Measurements from ENCODE around the gene DST. TPM values are rescaled to one million over a fixed set of nuclear protein-coding genes. Genes with fewer than 3 reads are reported as not detected.

DST gene
- total RNA-seq, 2 experiments from 2014 or later: 5.7 to 6.2 TPM

GRCh38 chr6:56658326-56658725, 15.6 kb upstream of the DST start:
- Mint-ChIP-seq H3K4me1 (ENCODE audit: low read depth) (no peaks in the 10 kb centered on the region), H3K9me3 (no peaks in the 10 kb centered on the region), H3K27me3 (no peaks in the 10 kb centered on the region), H3K4me3 (no peak overlapping the region), H3K36me3 (no peaks in the 10 kb centered on the region), H3K27ac (no peak overlapping the region)
- ChIA-PET POLR2A (no interaction called here), CTCF (no interaction called here)
- intact Hi-C loops (cut with micrococcal nuclease): no loop called here
- DNase-seq: no peak

- CTCF ChIA-PET: no interaction called here
- H3K9me3 Mint-ChIP-seq: no peaks in the 10 kb centered on the region
Observed at GRCh38 chr6:56657354-56657753, 14.7 kb upstream of the DST start.

GRCh38 chr6:56656466-56656865, 13.8 kb upstream of the DST start:
- H3K4me1 Mint-ChIP-seq (ENCODE audit: low read depth): no peaks in the 10 kb centered on the region
- DNase-seq: no peak
- H3K4me3 Mint-ChIP-seq: no peak overlapping the region
- H3K9me3 Mint-ChIP-seq: no peaks in the 10 kb centered on the region
- no peaks in the 10 kb centered on the region for H3K27me3 Mint-ChIP-seq
- H3K27ac Mint-ChIP-seq: no peak overlapping the region
- ChIA-PET CTCF (no interaction called here), POLR2A (no interaction called here)
- no peaks in the 10 kb centered on the region for H3K36me3 Mint-ChIP-seq
- intact Hi-C loops (cut with micrococcal nuclease): no loop called here

More at GRCh38 chr6:56657354-56657753, 14.7 kb upstream of the DST start:
- intact Hi-C loops (cut with micrococcal nuclease): no loop called here
- H3K4me1 Mint-ChIP-seq (ENCODE audit: low read depth): no peaks in the 10 kb centered on the region
- POLR2A ChIA-PET: no interaction called here
- no peak for DNase-seq
- H3K27ac Mint-ChIP-seq: no peak overlapping the region
- H3K4me3 Mint-ChIP-seq: no peak overlapping the region
- no peaks in the 10 kb centered on the region for H3K36me3 Mint-ChIP-seq
- no peaks in the 10 kb centered on the region for H3K27me3 Mint-ChIP-seq

GRCh38 chr6:56655996-56656395, 13.3 kb upstream of the DST start:
- Mint-ChIP-seq H3K36me3 (no peaks in the 10 kb centered on the region), H3K4me3 (no peak overlapping the region), H3K27me3 (no peaks in the 10 kb centered on the region), H3K9me3 (no peaks in the 10 kb centered on the region), H3K27ac (no peak overlapping the region), H3K4me1 (ENCODE audit: low read depth) (no peaks in the 10 kb centered on the region)
- intact Hi-C loops (cut with micrococcal nuclease): no loop called here
- ChIA-PET POLR2A (no interaction called here), CTCF (no interaction called here)
- DNase-seq: no peak

GRCh38 chr6:56655249-56655648, 12.6 kb upstream of the DST start:
- POLR2A ChIA-PET: no interaction called here
- no peaks in the 10 kb centered on the region for H3K9me3 Mint-ChIP-seq

GRCh38 chr6:56652994-56653393, 10.3 kb upstream of the DST start:
- intact Hi-C loops (cut with micrococcal nuclease): no loop called here
- no peaks in the 10 kb centered on the region for H3K9me3 Mint-ChIP-seq
- H3K36me3 Mint-ChIP-seq: no peaks in the 10 kb centered on the region
- no peaks in the 10 kb centered on the region for H3K4me1 Mint-ChIP-seq (ENCODE audit: low read depth)
- no peak overlapping the region for H3K4me3 Mint-ChIP-seq
- H3K27ac Mint-ChIP-seq: no peak overlapping the region
- H3K27me3 Mint-ChIP-seq: peaks cover 5% of the 10 kb centered on the region
- ChIA-PET POLR2A (no interaction called here), CTCF (no interaction called here)
- no peak for DNase-seq

More at GRCh38 chr6:56655249-56655648, 12.6 kb upstream of the DST start:
- CTCF ChIA-PET: no interaction called here
- Mint-ChIP-seq H3K4me1 (ENCODE audit: low read depth) (no peaks in the 10 kb centered on the region), H3K27me3 (peaks cover 2% of the 10 kb centered on the region), H3K4me3 (no peak overlapping the region), H3K36me3 (no peaks in the 10 kb centered on the region), H3K27ac (no peak overlapping the region)
- intact Hi-C loops (cut with micrococcal nuclease): no loop called here
- DNase-seq: no peak

- H3K27me3 Mint-ChIP-seq: peaks cover 5% of the 10 kb centered on the region
- no peaks in the 10 kb centered on the region for H3K4me1 Mint-ChIP-seq (ENCODE audit: low read depth)
- ChIA-PET CTCF (no interaction called here), POLR2A (no interaction called here)
- no peak overlapping the region for H3K27ac Mint-ChIP-seq
- intact Hi-C loops (cut with micrococcal nuclease): no loop called here
- DNase-seq: no peak
- H3K9me3 Mint-ChIP-seq: no peaks in the 10 kb centered on the region
- no peaks in the 10 kb centered on the region for H3K36me3 Mint-ChIP-seq
- no peak overlapping the region for H3K4me3 Mint-ChIP-seq
Observed at GRCh38 chr6:56652231-56652630, 9.5 kb upstream of the DST start.

- ChIA-PET CTCF (no interaction called here), POLR2A (no interaction called here)
- Mint-ChIP-seq H3K36me3 (no peaks in the 10 kb centered on the region), H3K27ac (no peak overlapping the region), H3K4me1 (ENCODE audit: low read depth) (no peaks in the 10 kb centered on the region), H3K27me3 (peaks cover 5% of the 10 kb centered on the region), H3K9me3 (no peaks in the 10 kb centered on the region), H3K4me3 (no peak overlapping the region)
- DNase-seq: no peak
- intact Hi-C loops (cut with micrococcal nuclease): no loop called here
Observed at GRCh38 chr6:56650191-56650590, 7.5 kb upstream of the DST start.

GRCh38 chr6:56649782-56650181, 7.1 kb upstream of the DST start:
- intact Hi-C loops (cut with micrococcal nuclease): no loop called here
- POLR2A ChIA-PET: no interaction called here
- no peaks in the 10 kb centered on the region for H3K36me3 Mint-ChIP-seq
- no peak overlapping the region for H3K27ac Mint-ChIP-seq
- H3K9me3 Mint-ChIP-seq: no peaks in the 10 kb centered on the region
- H3K4me1 Mint-ChIP-seq (ENCODE audit: low read depth): no peaks in the 10 kb centered on the region
- H3K4me3 Mint-ChIP-seq: no peak overlapping the region
- DNase-seq: no peak
- peaks cover 5% of the 10 kb centered on the region for H3K27me3 Mint-ChIP-seq
- CTCF ChIA-PET: no interaction called here

- ChIA-PET POLR2A (no interaction called here), CTCF (no interaction called here)
- intact Hi-C loops (cut with micrococcal nuclease): no loop called here
Observed at GRCh38 chr6:56649053-56649769, 6.5 kb upstream of the DST start.

GRCh38 chr6:56647172-56647762, 4.6 kb upstream of the DST start:
- Mint-ChIP-seq H3K4me3 (no peak overlapping the region), H3K36me3 (no peaks in the 10 kb centered on the region), H3K27ac (no peak overlapping the region), H3K27me3 (peaks cover 5% of the 10 kb centered on the region), H3K4me1 (ENCODE audit: low read depth) (no peaks in the 10 kb centered on the region), H3K9me3 (no peaks in the 10 kb centered on the region)
- POLR2A ChIA-PET: no interaction called here
- intact Hi-C loops (cut with micrococcal nuclease): no loop called here
- CTCF ChIA-PET: no interaction called here
- DNase-seq: no peak

More at GRCh38 chr6:56649053-56649769, 6.5 kb upstream of the DST start:
- H3K36me3 Mint-ChIP-seq: no peaks in the 10 kb centered on the region
- H3K4me3 Mint-ChIP-seq: no peak overlapping the region
- no peaks in the 10 kb centered on the region for H3K9me3 Mint-ChIP-seq
- H3K4me1 Mint-ChIP-seq (ENCODE audit: low read depth): no peaks in the 10 kb centered on the region
- DNase-seq: no peak
- peaks cover 5% of the 10 kb centered on the region for H3K27me3 Mint-ChIP-seq
- H3K27ac Mint-ChIP-seq: no peak overlapping the region

GRCh38 chr6:56644366-56644765, 1.7 kb upstream of the DST start:
- CTCF ChIA-PET: no interaction called here

GRCh38 chr6:56643379-56644089, 845 bp upstream of the DST start:
- no peaks in the 10 kb centered on the region for H3K4me1 Mint-ChIP-seq (ENCODE audit: low read depth)
- no peaks in the 10 kb centered on the region for H3K27me3 Mint-ChIP-seq
- ChIA-PET POLR2A (no interaction called here), CTCF (no interaction called here)
- no peak for DNase-seq
- no peaks in the 10 kb centered on the region for H3K36me3 Mint-ChIP-seq
- no peak overlapping the region for H3K27ac Mint-ChIP-seq
- H3K9me3 Mint-ChIP-seq: no peaks in the 10 kb centered on the region
- H3K4me3 Mint-ChIP-seq: no peak overlapping the region
- intact Hi-C loops (cut with micrococcal nuclease): no loop called here

More at GRCh38 chr6:56644366-56644765, 1.7 kb upstream of the DST start:
- Mint-ChIP-seq H3K4me3 (no peak overlapping the region), H3K9me3 (no peaks in the 10 kb centered on the region), H3K27ac (no peak overlapping the region), H3K4me1 (ENCODE audit: low read depth) (no peaks in the 10 kb centered on the region), H3K27me3 (no peaks in the 10 kb centered on the region), H3K36me3 (no peaks in the 10 kb centered on the region)
- no peak for DNase-seq
- intact Hi-C loops (cut with micrococcal nuclease): no loop called here
- POLR2A ChIA-PET: no interaction called here

Data from activated CD4-positive, alpha-beta memory T cell treated with anti-CD3 and anti-CD28 coated beads for 36 hours (primary cell).